ENCODE data around the gene SGPP2.
"Not testable (repeated sequence)": the region's sequence is repeated elsewhere in the genome, so short reads cannot be mapped to it uniquely, and the experiment has no call there.

SGPP2 gene, protein sequence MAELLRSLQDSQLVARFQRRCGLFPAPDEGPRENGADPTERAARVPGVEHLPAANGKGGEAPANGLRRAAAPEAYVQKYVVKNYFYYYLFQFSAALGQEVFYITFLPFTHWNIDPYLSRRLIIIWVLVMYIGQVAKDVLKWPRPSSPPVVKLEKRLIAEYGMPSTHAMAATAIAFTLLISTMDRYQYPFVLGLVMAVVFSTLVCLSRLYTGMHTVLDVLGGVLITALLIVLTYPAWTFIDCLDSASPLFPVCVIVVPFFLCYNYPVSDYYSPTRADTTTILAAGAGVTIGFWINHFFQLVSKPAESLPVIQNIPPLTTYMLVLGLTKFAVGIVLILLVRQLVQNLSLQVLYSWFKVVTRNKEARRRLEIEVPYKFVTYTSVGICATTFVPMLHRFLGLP

DNA sequence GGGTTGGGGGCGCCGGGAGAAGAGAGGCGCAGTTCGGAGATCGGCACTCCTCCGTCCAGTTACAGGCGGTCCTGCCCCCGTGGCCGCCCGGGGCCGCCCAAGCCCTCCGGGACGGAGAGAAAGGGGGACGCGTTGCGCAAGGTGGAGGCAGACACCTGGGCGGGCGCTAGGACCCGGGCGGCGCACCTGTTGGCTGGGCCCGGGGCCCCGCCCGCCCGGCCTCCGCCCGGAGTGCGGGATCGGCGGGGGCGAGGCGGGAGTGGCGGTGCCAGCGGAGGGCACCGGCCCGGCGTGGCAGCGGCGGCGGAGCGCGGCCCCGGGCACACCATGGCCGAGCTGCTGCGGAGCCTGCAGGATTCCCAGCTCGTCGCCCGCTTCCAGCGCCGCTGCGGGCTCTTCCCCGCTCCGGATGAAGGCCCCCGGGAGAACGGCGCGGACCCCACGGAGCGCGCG, at the start of gene SGPP2:
TSS of gene SGPP2 (plus strand) at position 268 of the 453 bp plus-strand sequence. CDS start at position 328, 60 bp downstream.
- DNase-seq (ENCODE audit: low read depth in 2 of 2), result no peak

DNA sequence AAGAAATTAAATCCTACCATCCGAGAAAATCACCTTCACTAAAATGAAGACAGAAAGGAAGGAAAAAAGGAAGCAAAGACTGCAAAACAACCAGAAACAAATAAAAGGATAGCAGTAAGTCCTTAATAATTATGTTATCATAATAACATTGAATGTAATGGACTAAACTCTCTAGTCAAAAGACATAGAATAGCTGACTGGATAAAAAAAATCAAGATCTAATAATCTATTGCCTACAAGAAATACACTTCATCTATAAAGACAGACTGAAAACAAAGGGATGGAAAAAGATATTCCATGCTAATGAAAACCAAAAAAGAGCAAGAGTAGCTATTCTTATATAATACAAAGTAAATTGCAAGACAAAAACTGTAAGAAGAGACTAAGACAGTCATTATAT, 48.5 kb upstream of the SGPP2 start:
- no peak for DNase-seq (ENCODE audit: low read depth in 2 of 2)

DNA sequence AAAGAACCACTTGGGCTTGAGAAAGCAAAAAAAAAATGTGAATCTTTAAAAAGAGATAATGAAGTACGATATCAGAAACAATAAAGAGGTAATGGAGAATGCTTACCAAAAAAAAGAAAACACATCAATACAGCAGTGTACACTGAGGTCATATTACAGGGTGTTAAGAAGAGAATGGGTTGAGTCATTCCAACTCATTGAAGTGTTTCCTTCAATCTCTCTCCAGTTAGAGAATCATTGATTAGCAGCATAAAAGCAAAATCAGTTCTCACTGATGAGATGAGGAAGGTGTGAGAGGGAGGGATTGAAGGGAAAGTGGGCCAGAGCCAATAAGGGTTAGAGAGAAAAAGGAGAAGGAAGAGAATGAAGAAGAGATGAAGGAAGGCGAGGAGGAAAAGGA, 43.9 kb upstream of the SGPP2 start:
- DNase-seq (ENCODE audit: low read depth in 2 of 2), result no peak

GRCh38 chr2:222381566-222381965, 42.8 kb upstream of the SGPP2 start:
- no peak for DNase-seq (ENCODE audit: low read depth in 2 of 2)

- no peak for DNase-seq (ENCODE audit: low read depth in 2 of 2)
Observed at GRCh38 chr2:222383255-222383654, 41.1 kb upstream of the SGPP2 start.

- no peak for DNase-seq (ENCODE audit: low read depth in 2 of 2)
Observed at GRCh38 chr2:222391743-222392285, 32.5 kb upstream of the SGPP2 start.

DNA sequence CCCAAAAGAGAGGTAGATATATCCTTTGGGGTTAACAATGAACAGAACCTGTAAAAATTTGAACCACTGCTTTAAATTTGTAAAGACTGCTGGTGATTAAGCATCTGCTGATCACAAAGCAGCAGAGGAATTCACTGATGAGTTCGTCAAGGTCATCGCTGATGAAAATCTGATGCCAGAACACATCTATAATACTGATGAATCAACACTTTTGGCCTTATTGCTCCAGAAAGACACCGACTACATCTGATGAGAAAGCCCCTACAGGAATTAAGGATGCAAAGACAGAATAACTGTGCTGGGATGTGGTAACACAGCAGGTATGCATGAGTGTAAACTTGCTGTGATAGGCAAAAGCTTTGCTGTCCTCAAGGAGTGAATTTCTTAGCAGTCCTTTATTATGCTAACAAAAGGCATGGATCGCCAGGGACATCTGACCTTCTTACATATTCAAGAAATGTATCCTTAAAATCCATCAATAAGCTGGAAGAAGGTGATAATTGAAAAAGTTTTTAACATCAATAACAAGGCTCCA, 30.5 kb upstream of the SGPP2 start:
- DNase-seq (ENCODE audit: low read depth in 2 of 2), result no peak

DNA sequence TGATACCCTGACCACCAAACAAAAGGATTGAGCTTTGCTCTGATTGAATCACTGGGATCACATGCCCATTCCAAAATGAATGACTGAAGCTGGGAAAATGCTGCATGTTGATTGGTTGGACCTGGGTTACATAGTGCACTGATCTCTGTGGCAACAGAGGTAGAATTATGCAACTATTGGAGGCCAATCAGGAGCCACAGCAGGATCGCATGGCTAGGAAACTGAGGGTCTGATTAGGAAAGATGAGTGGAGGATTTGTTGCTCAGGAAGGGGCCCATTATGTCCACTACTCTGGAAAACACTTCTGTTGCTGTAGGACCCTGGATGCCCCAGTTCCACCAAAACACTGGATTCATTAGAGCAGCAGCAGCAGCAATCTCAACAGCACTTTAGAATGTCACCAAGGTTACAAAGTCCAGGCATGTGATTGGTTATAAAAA, 25.9 kb upstream of the SGPP2 start:
- no peak for DNase-seq (ENCODE audit: low read depth in 2 of 2)

GRCh38 chr2:222399038-222399783, 25.1 kb upstream of the SGPP2 start:
- DNase-seq (ENCODE audit: low read depth in 2 of 2), result no peak

DNA sequence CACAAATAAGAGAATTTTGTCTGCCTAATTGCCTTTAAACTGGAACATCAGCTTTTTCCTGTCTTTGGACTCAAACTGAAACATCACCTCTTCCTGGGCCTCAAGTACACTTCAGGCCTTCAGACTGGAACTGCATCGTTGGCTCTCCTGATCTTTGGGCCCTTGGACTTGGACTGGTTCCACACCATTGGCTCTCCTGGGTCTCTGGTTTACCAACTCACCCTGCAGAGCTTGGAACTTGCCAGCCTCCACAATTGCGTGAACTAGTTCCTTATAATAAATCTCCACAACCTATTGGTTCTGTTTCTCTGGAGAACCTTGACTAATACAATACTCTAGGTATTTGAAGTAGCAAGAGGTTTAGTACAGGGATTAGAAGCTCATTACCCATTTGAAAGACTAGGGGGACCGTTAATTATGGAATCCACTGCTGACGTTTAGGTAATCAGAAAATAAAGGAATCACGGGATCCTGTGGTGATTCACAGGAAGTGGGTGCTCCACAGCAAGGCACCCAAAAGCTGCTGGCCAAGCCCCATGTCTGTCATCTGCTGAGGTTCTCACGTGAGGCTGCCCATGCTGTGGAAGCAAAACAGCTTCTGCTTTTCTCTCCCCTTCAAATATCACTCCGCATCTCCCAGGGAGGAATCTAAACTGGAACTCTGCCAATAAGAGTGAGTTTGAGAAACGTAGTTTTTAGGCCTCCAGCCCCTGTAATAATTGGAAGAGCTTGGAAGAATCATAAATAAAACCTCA, 20.0 kb upstream of the SGPP2 start:
- DNase-seq (ENCODE audit: low read depth in 2 of 2), result no peak

GRCh38 chr2:222408684-222409083, 15.7 kb upstream of the SGPP2 start:
- DNase-seq (ENCODE audit: low read depth in 2 of 2), result no peak

- DNase-seq (ENCODE audit: low read depth in 2 of 2), result no peak
Observed at GRCh38 chr2:222410534-222410933, 13.8 kb upstream of the SGPP2 start.

- DNase-seq (ENCODE audit: low read depth in 2 of 2), result not testable (repeated sequence)
Observed at GRCh38 chr2:222412334-222412733, 12.0 kb upstream of the SGPP2 start.

DNA sequence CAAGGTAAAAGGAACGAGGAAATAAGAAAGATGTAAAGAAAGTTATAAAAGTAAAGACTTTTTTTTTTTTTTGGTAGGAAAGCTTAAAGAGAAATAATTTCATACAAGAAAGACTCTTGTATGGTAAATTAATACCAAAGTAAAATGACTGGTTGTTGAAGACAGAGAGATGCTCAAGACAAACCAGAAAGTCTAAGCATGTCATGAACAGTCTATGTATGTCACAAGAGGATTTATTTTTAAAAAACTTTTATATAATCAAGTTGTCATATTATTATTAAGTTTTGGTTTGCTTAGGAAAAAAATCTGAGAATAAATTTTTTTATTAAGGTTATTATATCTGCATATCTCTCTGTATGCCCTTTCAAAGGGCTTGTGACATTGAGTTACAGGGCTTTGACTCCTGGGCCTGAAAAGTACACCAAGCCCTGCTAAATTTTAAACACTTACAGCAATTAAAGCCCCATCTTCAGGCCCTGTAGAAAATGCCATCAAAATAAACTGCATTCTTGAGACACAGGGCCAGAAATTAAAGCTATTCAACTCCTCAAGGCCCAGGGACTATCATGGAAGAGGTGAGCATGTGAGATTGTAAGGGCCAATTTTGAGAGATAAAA, 10.9 kb upstream of the SGPP2 start:
- no peak for DNase-seq (ENCODE audit: low read depth in 2 of 2)

GRCh38 chr2:222418739-222419138, 5.6 kb upstream of the SGPP2 start:
- DNase-seq (ENCODE audit: low read depth in 2 of 2), result no peak

DNA sequence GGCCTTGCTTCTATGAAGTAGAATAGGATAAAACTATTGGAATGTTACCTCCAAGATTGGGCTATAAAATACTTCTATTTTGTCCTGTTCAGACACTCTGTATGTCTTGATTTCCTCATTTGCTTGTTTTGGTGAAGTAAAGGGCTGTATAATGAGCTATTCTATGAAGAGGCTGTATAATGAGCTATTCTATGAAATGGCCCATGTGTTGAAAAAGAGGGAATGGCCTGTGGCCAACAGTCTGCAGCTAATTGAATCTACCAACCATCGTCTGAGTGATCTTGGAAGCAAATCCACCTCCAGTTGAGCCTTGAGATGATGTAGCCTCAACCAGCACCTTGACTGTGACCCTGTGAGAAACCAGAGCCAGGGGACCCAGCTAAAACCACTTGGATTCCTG, 3.8 kb upstream of the SGPP2 start:
- no peak for DNase-seq (ENCODE audit: low read depth in 2 of 2)

DNA sequence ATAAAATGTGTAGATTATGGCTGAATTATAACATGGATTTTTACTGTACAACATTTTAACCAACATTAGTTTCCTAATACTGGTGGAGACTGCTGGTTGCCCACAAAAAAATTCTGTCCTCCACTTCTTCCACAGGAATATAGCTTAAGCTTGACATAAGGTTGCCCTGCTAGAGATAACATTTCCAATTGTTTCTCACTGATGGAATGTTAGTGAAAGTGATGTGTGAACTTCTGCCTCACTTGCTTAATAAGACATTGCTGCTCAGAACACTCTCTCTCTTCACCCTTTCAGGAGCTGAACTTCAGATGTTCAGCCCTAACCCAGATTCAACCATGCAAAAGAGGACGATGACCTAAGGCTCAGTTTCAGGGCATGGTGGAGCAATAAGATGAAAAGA, 2.7 kb upstream of the SGPP2 start:
- no peak for DNase-seq (ENCODE audit: low read depth in 2 of 2)

DNA sequence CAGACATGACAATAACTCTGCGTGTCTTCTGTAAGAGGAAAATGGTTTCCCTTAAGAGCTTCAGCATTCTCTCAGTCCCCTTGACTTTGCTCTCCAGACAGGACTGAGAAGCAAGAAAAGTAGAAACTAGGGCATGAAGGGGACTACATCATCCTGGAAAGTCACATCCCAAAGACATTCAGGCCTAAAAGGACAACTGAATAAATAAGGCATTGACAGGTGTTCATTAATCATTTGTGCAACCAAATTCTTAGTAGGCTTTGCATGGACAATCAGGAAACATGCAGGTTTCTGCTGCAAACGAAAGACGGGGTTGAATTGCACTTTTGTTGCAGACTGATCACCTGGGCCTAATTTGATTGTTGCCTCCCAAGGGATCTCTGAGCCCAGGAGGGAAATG, 1.2 kb upstream of the SGPP2 start:
- DNase-seq (ENCODE audit: low read depth in 2 of 2), result no peak

DNA sequence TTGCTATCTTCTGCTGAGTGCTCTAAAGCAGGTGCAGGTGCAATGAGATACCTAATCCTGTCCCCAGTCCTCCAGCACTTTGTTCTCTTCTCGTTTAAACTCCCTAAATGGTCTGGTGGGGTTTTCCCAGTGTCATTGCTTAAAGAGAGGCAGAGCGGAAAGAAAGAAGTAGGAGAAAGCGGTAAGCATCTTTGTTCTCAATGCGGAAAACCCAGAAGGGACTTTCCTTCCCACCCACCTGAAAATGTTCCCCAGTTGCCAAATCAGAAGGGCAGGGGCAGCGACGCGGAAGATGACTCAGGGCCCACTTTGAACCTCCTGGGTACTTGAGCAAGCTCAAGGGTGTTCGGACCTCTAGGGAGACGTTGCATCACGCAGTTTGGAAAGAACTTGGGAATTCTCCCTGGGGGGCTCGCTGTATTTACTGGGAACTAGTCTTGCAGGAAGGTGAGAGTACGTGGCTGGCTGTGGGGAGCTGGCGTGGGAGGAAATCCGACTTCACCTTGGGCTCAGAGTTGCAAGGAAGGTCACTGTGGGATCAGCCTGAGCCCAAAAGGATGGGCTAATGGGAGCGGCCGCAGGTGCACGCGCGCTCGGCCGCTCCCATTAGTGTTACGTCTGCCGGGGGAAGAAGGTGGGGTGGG, 589 bp upstream of the SGPP2 start:
- no peak for DNase-seq (ENCODE audit: low read depth in 2 of 2)

- DNase-seq (ENCODE audit: low read depth in 2 of 2), result no peak
Observed at GRCh38 chr2:222424729-222425671, 657 bp downstream of the SGPP2 start.

All from stimulated activated CD8-positive, alpha-beta memory T cell treated with anti-CD3 and anti-CD28 coated beads, Interleukin-2, amount 100 ng/mL, for 1 hour (primary cell).